Measurements from ENCODE around the gene UBL4A. TPM values are rescaled to one million over a fixed set of nuclear protein-coding genes. Genes with fewer than 3 reads are reported as not detected.
A peak's percentile ranks its signal among the peaks of the same experiment; 100 is the strongest.

Gene UBL4A
- total RNA-seq, 1 donor from 2014 or later: 35.0 TPM

GRCh38 chrX:154441564-154441963 lies 44.9 kb downstream of the UBL4A start:
- H3K4me3 ChIP-seq (ENCODE audit: low read length in 3 of 3): no peak overlapping the region
- peaks cover 29 to 40% (median 29%) of the 10 kb centered on the region in 3 donors for H3K4me1 ChIP-seq (ENCODE audit: control insufficient read depth in 3 of 3, insufficient read depth in 3 of 3, low read length in 3 of 3)
- no peaks in the 10 kb centered on the region for H3K27me3 ChIP-seq (ENCODE audit: control insufficient read depth in 3 of 3, insufficient read depth in 3 of 3, low read length in 3 of 3)
- no peak overlapping the region for H3K9ac ChIP-seq (ENCODE audit: low read depth in 1 of 3, low read length in 3 of 3)
- peaks cover 16 to 22% (median 16%) of the 10 kb centered on the region in 3 donors for H3K36me3 ChIP-seq (ENCODE audit: control insufficient read depth in 3 of 3, insufficient read depth in 3 of 3, low read length in 3 of 3)
- no peaks in the 10 kb centered on the region for H3K9me3 ChIP-seq (ENCODE audit: control insufficient read depth in 3 of 3, low read length in 3 of 3)
- no peak overlapping the region for H3K27ac ChIP-seq (ENCODE audit: low read depth, low read length)

GRCh38 chrX:154440623-154441357 lies 45.6 kb downstream of the UBL4A start:
- Histone ChIP-seq H3K4me1 (ENCODE audit: control insufficient read depth in 3 of 3, insufficient read depth in 3 of 3, low read length in 3 of 3) (peaks cover 27 to 42% (median 34%) of the 10 kb centered on the region in 3 donors), H3K27ac (ENCODE audit: low read depth, low read length) (no peak overlapping the region), H3K36me3 (ENCODE audit: control insufficient read depth in 3 of 3, insufficient read depth in 3 of 3, low read length in 3 of 3) (peaks cover 13 to 19% (median 16%) of the 10 kb centered on the region in 3 donors), H3K9me3 (ENCODE audit: control insufficient read depth in 3 of 3, low read length in 3 of 3) (no peaks in the 10 kb centered on the region), H3K9ac (ENCODE audit: low read depth in 1 of 3, low read length in 3 of 3) (no peak overlapping the region), H3K27me3 (ENCODE audit: control insufficient read depth in 3 of 3, insufficient read depth in 3 of 3, low read length in 3 of 3) (no peaks in the 10 kb centered on the region), H3K4me3 (ENCODE audit: low read length in 3 of 3) (no peak overlapping the region)

- peaks cover 18 to 25% (median 18%) of the 10 kb centered on the region in 3 donors for H3K36me3 ChIP-seq (ENCODE audit: control insufficient read depth in 3 of 3, insufficient read depth in 3 of 3, low read length in 3 of 3)
- H3K27ac ChIP-seq (ENCODE audit: low read depth, low read length): no peak overlapping the region
- H3K4me1 ChIP-seq (ENCODE audit: control insufficient read depth in 3 of 3, insufficient read depth in 3 of 3, low read length in 3 of 3): peaks cover 19 to 35% (median 28%) of the 10 kb centered on the region in 3 donors
- no peak overlapping the region for H3K4me3 ChIP-seq (ENCODE audit: low read length in 3 of 3)
- H3K9ac ChIP-seq (ENCODE audit: low read depth in 1 of 3, low read length in 3 of 3): no peak overlapping the region
- H3K27me3 ChIP-seq (ENCODE audit: control insufficient read depth in 3 of 3, insufficient read depth in 3 of 3, low read length in 3 of 3): no peaks in the 10 kb centered on the region
- no peaks in the 10 kb centered on the region for H3K9me3 ChIP-seq (ENCODE audit: control insufficient read depth in 3 of 3, low read length in 3 of 3)
Observed at GRCh38 chrX:154439841-154440240, 46.6 kb downstream of the UBL4A start.

GRCh38 chrX:154437971-154438893 lies 48.2 kb downstream of the UBL4A start:
- peaks cover 26 to 35% (median 33%) of the 10 kb centered on the region in 3 donors for H3K36me3 ChIP-seq (ENCODE audit: control insufficient read depth in 3 of 3, insufficient read depth in 3 of 3, low read length in 3 of 3)
- no peaks in the 10 kb centered on the region for H3K27me3 ChIP-seq (ENCODE audit: control insufficient read depth in 3 of 3, insufficient read depth in 3 of 3, low read length in 3 of 3)
- peak overlapping the region; percentile 68 to 79 (median 77) for H3K4me3 ChIP-seq (ENCODE audit: low read length in 3 of 3)
- no peak overlapping the region for H3K27ac ChIP-seq (ENCODE audit: low read depth, low read length)
- peak overlapping the region; percentile 38 to 75 (median 70) for H3K9ac ChIP-seq (ENCODE audit: low read depth in 1 of 3, low read length in 3 of 3)
- no peaks in the 10 kb centered on the region for H3K9me3 ChIP-seq (ENCODE audit: control insufficient read depth in 3 of 3, low read length in 3 of 3)
- H3K4me1 ChIP-seq (ENCODE audit: control insufficient read depth in 3 of 3, insufficient read depth in 3 of 3, low read length in 3 of 3): peaks cover 13 to 24% (median 18%) of the 10 kb centered on the region in 3 donors

GRCh38 chrX:154436983-154437752 lies 49.2 kb downstream of the UBL4A start, which contains the start of gene GDI1:
Gene GDI1 (plus strand): TSS chrX:154437154. CDS start chrX:154437255, 101 bp downstream.
- Histone ChIP-seq H3K9ac (ENCODE audit: low read depth in 1 of 3, low read length in 3 of 3) (peak within 1 kb of the TSS; percentile 45 to 75 (median 70)), H3K4me3 (ENCODE audit: low read length in 3 of 3) (peak within 1 kb of the TSS; percentile 68 to 79 (median 77)), H3K4me1 (ENCODE audit: control insufficient read depth in 3 of 3, insufficient read depth in 3 of 3, low read length in 3 of 3) (peaks cover 13 to 22% (median 18%) of the 10 kb centered on the region in 3 donors), H3K27me3 (ENCODE audit: control insufficient read depth in 3 of 3, insufficient read depth in 3 of 3, low read length in 3 of 3) (no peaks in the 10 kb centered on the region), H3K9me3 (ENCODE audit: control insufficient read depth in 3 of 3, low read length in 3 of 3) (no peaks in the 10 kb centered on the region), H3K27ac (ENCODE audit: low read depth, low read length) (peak within 1 kb of the TSS; percentile 40), H3K36me3 (ENCODE audit: control insufficient read depth in 3 of 3, insufficient read depth in 3 of 3, low read length in 3 of 3) (peaks cover 29 to 41% (median 31%) of the 10 kb centered on the region in 3 donors)

- H3K9me3 ChIP-seq (ENCODE audit: control insufficient read depth in 3 of 3, low read length in 3 of 3): no peaks in the 10 kb centered on the region
- H3K4me1 ChIP-seq (ENCODE audit: control insufficient read depth in 3 of 3, insufficient read depth in 3 of 3, low read length in 3 of 3): peaks cover 13 to 22% (median 18%) of the 10 kb centered on the region in 3 donors
- peak overlapping the region; percentile 40 for H3K27ac ChIP-seq (ENCODE audit: low read depth, low read length)
- peaks cover 28 to 41% (median 29%) of the 10 kb centered on the region in 3 donors for H3K36me3 ChIP-seq (ENCODE audit: control insufficient read depth in 3 of 3, insufficient read depth in 3 of 3, low read length in 3 of 3)
- peak overlapping the region; percentile 14 to 77 (median 61) for H3K4me3 ChIP-seq (ENCODE audit: low read length in 3 of 3)
- no peaks in the 10 kb centered on the region for H3K27me3 ChIP-seq (ENCODE audit: control insufficient read depth in 3 of 3, insufficient read depth in 3 of 3, low read length in 3 of 3)
- H3K9ac ChIP-seq (ENCODE audit: low read depth in 1 of 3, low read length in 3 of 3): peak overlapping the region in 2 of 3 donors; percentile 45 to 73
Observed at GRCh38 chrX:154436374-154436982, 49.9 kb downstream of the UBL4A start.

GRCh38 chrX:154435171-154435733 lies 51.2 kb downstream of the UBL4A start:
- no peaks in the 10 kb centered on the region for H3K9me3 ChIP-seq (ENCODE audit: control insufficient read depth in 3 of 3, low read length in 3 of 3)
- H3K36me3 ChIP-seq (ENCODE audit: control insufficient read depth in 3 of 3, insufficient read depth in 3 of 3, low read length in 3 of 3): peaks cover 25 to 34% (median 26%) of the 10 kb centered on the region in 3 donors
- no peak overlapping the region for H3K27ac ChIP-seq (ENCODE audit: low read depth, low read length)

GRCh38 chrX:154434394-154435168 lies 51.8 kb downstream of the UBL4A start:
- Histone ChIP-seq H3K4me3 (ENCODE audit: low read length in 3 of 3) (no peak overlapping the region), H3K27me3 (ENCODE audit: control insufficient read depth in 3 of 3, insufficient read depth in 3 of 3, low read length in 3 of 3) (no peaks in the 10 kb centered on the region), H3K9ac (ENCODE audit: low read depth in 1 of 3, low read length in 3 of 3) (no peak overlapping the region), H3K27ac (ENCODE audit: low read depth, low read length) (no peak overlapping the region), H3K9me3 (ENCODE audit: control insufficient read depth in 3 of 3, low read length in 3 of 3) (no peaks in the 10 kb centered on the region), H3K4me1 (ENCODE audit: control insufficient read depth in 3 of 3, insufficient read depth in 3 of 3, low read length in 3 of 3) (peaks cover 18 to 28% (median 24%) of the 10 kb centered on the region in 3 donors), H3K36me3 (ENCODE audit: control insufficient read depth in 3 of 3, insufficient read depth in 3 of 3, low read length in 3 of 3) (peaks cover 25 to 33% (median 26%) of the 10 kb centered on the region in 3 donors)

More at GRCh38 chrX:154435171-154435733, 51.2 kb downstream of the UBL4A start:
- Histone ChIP-seq H3K4me1 (ENCODE audit: control insufficient read depth in 3 of 3, insufficient read depth in 3 of 3, low read length in 3 of 3) (peaks cover 15 to 24% (median 22%) of the 10 kb centered on the region in 3 donors), H3K27me3 (ENCODE audit: control insufficient read depth in 3 of 3, insufficient read depth in 3 of 3, low read length in 3 of 3) (no peaks in the 10 kb centered on the region), H3K9ac (ENCODE audit: low read depth in 1 of 3, low read length in 3 of 3) (no peak overlapping the region), H3K4me3 (ENCODE audit: low read length in 3 of 3) (no peak overlapping the region)

All from skeletal muscle tissue (tissue), 4 donors.